ENCODE data around the gene PAX8. TPM values are rescaled to one million over a fixed set of nuclear protein-coding genes. Genes with fewer than 3 reads are reported as not detected.
"Not testable (repeated sequence)": the region's sequence is repeated elsewhere in the genome, so short reads cannot be mapped to it uniquely, and the experiment has no call there.

The PAX8 gene
- total and polyA plus RNA-seq, 5 donors from 2014 or later = 0.24 to 1.8 (median 0.48) TPM; not detected in 1

- peaks cover 0 to 31% (median 11%) of the 10 kb centered on the region in 4 donors for H3K4me1 Mint-ChIP-seq
Measured at GRCh38 chr2:113238871-113239839, 39.6 kb downstream of the PAX8 start.

DNA sequence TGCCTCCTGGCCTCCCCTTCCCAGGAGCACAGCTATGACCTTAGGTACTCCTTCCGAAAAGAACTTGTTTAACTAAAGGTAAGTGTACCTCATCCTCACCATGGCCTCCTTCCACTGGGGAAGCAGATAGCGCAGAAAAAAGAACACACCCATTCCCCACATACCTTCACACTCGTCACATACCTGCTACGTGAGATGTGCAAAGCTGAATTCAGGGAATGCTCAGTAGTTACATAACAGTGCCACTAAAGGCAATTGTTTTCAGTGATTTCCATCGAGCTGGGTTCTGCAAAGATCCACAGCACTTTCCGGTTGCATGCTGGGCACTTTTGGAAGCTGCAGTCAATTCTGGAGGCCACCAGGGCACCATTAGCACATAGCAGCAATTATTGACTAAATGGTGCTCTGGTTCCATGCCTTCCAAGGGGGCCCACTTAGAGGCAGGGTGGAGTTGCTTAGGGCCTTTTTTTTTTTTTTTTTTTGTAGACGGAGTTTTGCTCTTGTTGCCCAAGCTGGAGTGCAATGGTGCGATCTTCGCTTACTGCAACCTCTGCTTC lies 41.0 kb downstream of the PAX8 start:
- H3K9me3 Mint-ChIP-seq = no peaks in the 10 kb centered on the region
- Histone ChIP-seq H3K9me3 (ENCODE audit: control insufficient read depth in 2 of 2, low read length in 2 of 2) (no peaks in the 10 kb centered on the region), H3K4me1 (ENCODE audit: control insufficient read depth, insufficient read depth, low read length, poor library complexity, severe bottlenecking) (no peaks in the 10 kb centered on the region), H3K36me3 (ENCODE audit: control insufficient read depth, insufficient read depth, low read length) (no peaks in the 10 kb centered on the region), H3K27ac (ENCODE audit: insufficient read depth, low read length, poor library complexity, severe bottlenecking) (no peak overlapping the region), H3K27me3 (ENCODE audit: control insufficient read depth, insufficient read depth, low read length) (no peaks in the 10 kb centered on the region), H3K4me3 (ENCODE audit: low read depth, low read length) (no peak overlapping the region)
- peaks cover 0 to 31% (median 11%) of the 10 kb centered on the region in 4 donors for H3K4me1 Mint-ChIP-seq
- H3K4me3 Mint-ChIP-seq = peak overlapping the region in 2 of 4 donors; percentile 8 to 28
- peaks cover 10% of the 10 kb centered on the region for H3K27me3 Mint-ChIP-seq
- H3K27ac Mint-ChIP-seq = peak overlapping the region in 1 of 3 donors; percentile 33
- DNase-seq (no peak), ATAC-seq (ENCODE audit: low read depth in 2 of 2) (no peak)
- H3K36me3 Mint-ChIP-seq = no peaks in the 10 kb centered on the region

More at GRCh38 chr2:113238871-113239839, 39.6 kb downstream of the PAX8 start:
- H3K9me3 ChIP-seq (ENCODE audit: control insufficient read depth in 2 of 2, low read length in 2 of 2) = no peaks in the 10 kb centered on the region
- no peaks in the 10 kb centered on the region for H3K9me3 Mint-ChIP-seq
- no peak overlapping the region for H3K27ac Mint-ChIP-seq
- ATAC-seq (ENCODE audit: low read depth in 2 of 2) (no peak), DNase-seq (no peak)
- H3K36me3 ChIP-seq (ENCODE audit: control insufficient read depth, insufficient read depth, low read length) = no peaks in the 10 kb centered on the region
- no peak overlapping the region for H3K4me3 Mint-ChIP-seq
- peaks cover 5% of the 10 kb centered on the region for H3K27me3 Mint-ChIP-seq
- no peak overlapping the region for H3K27ac ChIP-seq (ENCODE audit: insufficient read depth, low read length, poor library complexity, severe bottlenecking)
- no peaks in the 10 kb centered on the region for H3K36me3 Mint-ChIP-seq
- no peaks in the 10 kb centered on the region for H3K4me1 ChIP-seq (ENCODE audit: control insufficient read depth, insufficient read depth, low read length, poor library complexity, severe bottlenecking)
- H3K4me3 ChIP-seq (ENCODE audit: low read depth, low read length) = no peak overlapping the region
- H3K27me3 ChIP-seq (ENCODE audit: control insufficient read depth, insufficient read depth, low read length) = no peaks in the 10 kb centered on the region

DNA sequence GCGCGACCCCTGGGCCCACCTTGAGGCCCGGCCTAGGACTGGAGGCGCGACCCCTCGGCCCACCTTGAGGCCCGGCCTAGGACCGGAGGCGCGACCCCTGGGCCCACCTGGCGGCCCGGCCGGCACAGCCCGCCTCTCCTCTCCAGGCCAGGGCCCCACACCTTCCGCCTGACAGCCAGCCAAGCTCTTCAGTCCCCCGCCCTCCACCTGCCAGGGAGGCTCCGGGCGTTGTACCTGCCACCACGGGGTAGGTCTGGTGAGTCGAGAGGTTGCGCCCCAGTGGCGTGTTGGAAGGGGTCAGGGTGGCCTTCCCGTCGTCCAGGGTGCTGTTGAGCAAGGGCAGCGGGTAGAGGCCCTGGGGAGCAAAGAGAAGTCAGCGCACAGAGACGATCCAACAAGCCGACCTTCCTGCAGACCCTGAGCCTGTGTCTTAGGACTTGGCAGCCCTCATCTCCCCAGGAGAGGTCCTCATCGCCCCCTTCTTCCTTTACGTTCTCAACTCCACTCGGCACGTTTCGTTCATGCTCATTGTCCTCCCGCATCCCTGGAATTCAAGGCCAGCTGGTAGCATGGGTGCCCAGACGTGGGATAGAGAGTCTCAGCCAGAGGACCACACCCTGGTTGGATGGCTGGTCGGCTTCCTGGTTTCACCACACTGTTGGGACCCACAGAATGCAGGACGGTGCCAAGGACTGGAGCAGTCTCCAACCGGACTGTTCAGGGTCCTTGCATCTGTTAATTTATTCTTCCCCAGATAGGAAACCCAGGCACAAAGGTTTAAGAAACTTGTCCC lies 42.2 kb downstream of the PAX8 start:
- Histone ChIP-seq H3K4me3 (ENCODE audit: low read depth, low read length) (no peak overlapping the region), H3K27me3 (ENCODE audit: control insufficient read depth, insufficient read depth, low read length) (no peaks in the 10 kb centered on the region), H3K4me1 (ENCODE audit: control insufficient read depth, insufficient read depth, low read length, poor library complexity, severe bottlenecking) (no peaks in the 10 kb centered on the region), H3K27ac (ENCODE audit: insufficient read depth, low read length, poor library complexity, severe bottlenecking) (no peak overlapping the region), H3K9me3 (ENCODE audit: control insufficient read depth in 2 of 2, low read length in 2 of 2) (no peaks in the 10 kb centered on the region), H3K36me3 (ENCODE audit: control insufficient read depth, insufficient read depth, low read length) (no peaks in the 10 kb centered on the region)
- Mint-ChIP-seq H3K4me3 (peak overlapping the region in 2 of 4 donors; percentile 61 to 83), H3K27me3 (peaks cover 10% of the 10 kb centered on the region), H3K36me3 (no peaks in the 10 kb centered on the region), H3K9me3 (no peaks in the 10 kb centered on the region), H3K27ac (peak overlapping the region in 2 of 3 donors; percentile 71 to 80), H3K4me1 (peaks cover 0 to 31% (median 11%) of the 10 kb centered on the region in 4 donors)
- no peak for ATAC-seq (ENCODE audit: low read depth in 2 of 2)
- DNase-seq = no peak

DNA sequence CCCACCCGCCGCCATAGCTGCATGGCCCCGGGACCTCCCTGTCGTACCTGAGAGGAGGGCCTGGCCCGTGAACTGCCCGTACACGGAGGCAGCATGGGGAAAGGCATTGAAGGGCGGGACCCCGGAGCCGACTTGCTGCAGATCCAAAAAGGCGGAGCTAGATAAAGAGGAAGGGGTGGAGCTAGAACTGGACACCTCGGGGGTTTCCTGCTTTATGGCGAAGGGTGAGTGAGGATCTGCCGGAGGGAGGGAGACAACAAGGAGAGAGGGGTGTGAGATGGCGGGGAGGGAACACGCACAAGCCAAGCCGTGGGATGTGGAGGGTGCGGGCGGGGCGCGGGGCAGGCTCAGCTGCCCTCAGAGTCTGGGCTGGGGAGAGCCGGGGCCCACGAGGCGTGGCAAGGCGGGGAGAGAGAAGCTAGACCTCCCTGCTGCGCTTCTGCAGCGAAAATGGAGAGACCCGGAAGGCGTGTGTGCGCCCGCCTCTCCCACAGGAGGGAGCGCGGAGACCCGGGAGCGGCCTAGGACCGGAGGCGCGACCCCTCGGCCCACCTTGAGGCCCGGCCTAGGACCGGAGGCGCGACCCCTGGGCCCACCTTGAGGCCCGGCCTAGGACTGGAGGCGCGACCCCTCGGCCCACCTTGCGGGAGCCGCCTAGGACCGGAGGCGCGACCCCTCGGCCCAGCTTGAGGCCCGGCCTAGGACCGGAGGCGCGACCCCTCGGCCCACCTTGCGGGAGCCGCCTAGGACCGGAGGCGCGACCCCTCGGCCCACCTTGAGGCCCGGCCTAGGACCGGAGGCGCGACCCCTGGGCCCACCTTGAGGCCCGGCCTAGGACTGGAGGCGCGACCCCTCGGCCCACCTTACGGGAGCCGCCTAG lies 43.1 kb downstream of the PAX8 start:
- Mint-ChIP-seq H3K4me3 (peak overlapping the region; percentile 80 to 95 (median 87)), H3K4me1 (peaks cover 0 to 27% (median 11%) of the 10 kb centered on the region in 4 donors), H3K27ac (peak overlapping the region in 2 of 3 donors; percentile 89 to 92)
- DNase-seq (peak in 2 of 3 donors; percentile 38 to 39), ATAC-seq (ENCODE audit: low read depth in 2 of 2) (peak; percentile 72 to 86)
- not testable (repeated sequence) for H3K9me3 ChIP-seq (ENCODE audit: control insufficient read depth in 2 of 2, low read length in 2 of 2); H3K36me3 Mint-ChIP-seq; H3K27me3 Mint-ChIP-seq; H3K9me3 Mint-ChIP-seq; H3K4me1 ChIP-seq (ENCODE audit: control insufficient read depth, insufficient read depth, low read length, poor library complexity, severe bottlenecking); H3K27me3 ChIP-seq (ENCODE audit: control insufficient read depth, insufficient read depth, low read length); H3K36me3 ChIP-seq (ENCODE audit: control insufficient read depth, insufficient read depth, low read length)
- Histone ChIP-seq H3K4me3 (ENCODE audit: low read depth, low read length) (peak overlapping the region; percentile 41), H3K27ac (ENCODE audit: insufficient read depth, low read length, poor library complexity, severe bottlenecking) (peak overlapping the region; percentile 57)

DNA sequence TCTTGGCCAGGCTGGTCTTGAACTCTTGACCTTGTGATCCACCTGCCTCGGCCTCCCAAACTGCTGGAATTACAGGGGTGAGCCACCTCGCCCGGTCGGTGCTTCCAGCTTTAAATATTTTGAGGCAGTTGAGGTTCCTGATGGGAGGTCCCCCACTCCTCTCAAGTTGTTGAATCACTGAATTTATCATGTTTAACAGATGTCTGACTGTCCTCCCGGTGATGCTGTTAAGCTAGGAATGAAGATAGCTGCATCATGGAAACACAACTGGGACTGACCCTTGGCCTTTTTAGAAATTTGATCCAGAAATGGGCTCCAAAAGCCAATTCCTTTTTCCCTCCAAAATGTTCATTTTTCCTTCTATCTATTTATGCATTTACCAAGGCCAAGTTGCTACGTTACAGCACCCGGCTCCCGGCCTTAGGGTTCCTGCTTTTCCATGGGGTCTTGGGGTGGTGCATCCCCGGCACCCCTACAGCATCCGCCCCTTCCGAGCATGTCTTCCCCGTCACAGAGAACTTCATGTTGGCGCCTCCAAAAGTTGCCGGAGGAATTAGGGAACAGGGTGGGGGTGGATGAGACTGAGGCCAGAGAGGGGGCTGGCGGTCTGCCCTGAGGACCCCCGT lies 43.9 kb downstream of the PAX8 start:
- Mint-ChIP-seq H3K4me3 (peak overlapping the region in 2 of 4 donors; percentile 88 to 95), H3K9me3 (no peaks in the 10 kb centered on the region), H3K27me3 (peaks cover 10% of the 10 kb centered on the region), H3K36me3 (no peaks in the 10 kb centered on the region), H3K27ac (peak overlapping the region in 1 of 3 donors; percentile 92), H3K4me1 (peaks cover 0 to 30% (median 11%) of the 10 kb centered on the region in 4 donors)
- no peaks in the 10 kb centered on the region for H3K27me3 ChIP-seq (ENCODE audit: control insufficient read depth, insufficient read depth, low read length)
- H3K9me3 ChIP-seq (ENCODE audit: control insufficient read depth in 2 of 2, low read length in 2 of 2) = no peaks in the 10 kb centered on the region
- no peak overlapping the region for H3K27ac ChIP-seq (ENCODE audit: insufficient read depth, low read length, poor library complexity, severe bottlenecking)
- H3K36me3 ChIP-seq (ENCODE audit: control insufficient read depth, insufficient read depth, low read length) = no peaks in the 10 kb centered on the region
- no peak for DNase-seq
- H3K4me3 ChIP-seq (ENCODE audit: low read depth, low read length) = peak overlapping the region; percentile 7
- ATAC-seq (ENCODE audit: low read depth in 2 of 2) = no peak
- no peaks in the 10 kb centered on the region for H3K4me1 ChIP-seq (ENCODE audit: control insufficient read depth, insufficient read depth, low read length, poor library complexity, severe bottlenecking)

GRCh38 chr2:113233593-113234550 lies 44.8 kb downstream of the PAX8 start:
- no peak overlapping the region for H3K27ac Mint-ChIP-seq
- no peak overlapping the region for H3K4me3 Mint-ChIP-seq

More at GRCh38 chr2:113233593-113234550, 44.8 kb downstream of the PAX8 start:
- Mint-ChIP-seq H3K4me1 (peaks cover 0 to 26% (median 11%) of the 10 kb centered on the region in 4 donors), H3K27me3 (peaks cover 14% of the 10 kb centered on the region), H3K9me3 (no peaks in the 10 kb centered on the region), H3K36me3 (no peaks in the 10 kb centered on the region)
- Histone ChIP-seq H3K9me3 (ENCODE audit: control insufficient read depth in 2 of 2, low read length in 2 of 2) (no peaks in the 10 kb centered on the region), H3K27ac (ENCODE audit: insufficient read depth, low read length, poor library complexity, severe bottlenecking) (no peak overlapping the region), H3K4me3 (ENCODE audit: low read depth, low read length) (no peak overlapping the region), H3K36me3 (ENCODE audit: control insufficient read depth, insufficient read depth, low read length) (no peaks in the 10 kb centered on the region), H3K27me3 (ENCODE audit: control insufficient read depth, insufficient read depth, low read length) (no peaks in the 10 kb centered on the region), H3K4me1 (ENCODE audit: control insufficient read depth, insufficient read depth, low read length, poor library complexity, severe bottlenecking) (no peaks in the 10 kb centered on the region)
- DNase-seq (no peak), ATAC-seq (ENCODE audit: low read depth in 2 of 2) (no peak)
